WI38 (cell line): ENCODE measurements around the gene ZNF334.

Experiments used
- H3K4me3 ChIP-seq: 2 replicates; pipeline ENCODE4 v1.5.1; 2011; ENCODE audit warnings: low read depth, mild to moderate bottlenecking, control low read depth, low read length
- CTCF ChIP-seq: IDR thresholded peaks from 2 replicates; pipeline ENCODE4 v1.5.1; 2012; ENCODE audit warnings: low read depth, mild to moderate bottlenecking, control low read depth, low read length

ZNF334 gene

GRCh38 chr20:46545077-46545826, 31.9 kb upstream of the ZNF334 start:
- H3K4me3 ChIP-seq: no peak overlapping the region
- no peak for TF ChIP-seq CTCF

- no peak for TF ChIP-seq CTCF
- no peak overlapping the region for H3K4me3 ChIP-seq
Observed at GRCh38 chr20:46544576-46544975, 31.2 kb upstream of the ZNF334 start.

GRCh38 chr20:46543959-46544358, 30.6 kb upstream of the ZNF334 start:
- H3K4me3 ChIP-seq: no peak overlapping the region
- no peak for TF ChIP-seq CTCF

GRCh38 chr20:46543033-46543432, 29.7 kb upstream of the ZNF334 start:
- TF ChIP-seq CTCF: no peak
- no peak overlapping the region for H3K4me3 ChIP-seq

GRCh38 chr20:46541229-46541935, 28.0 kb upstream of the ZNF334 start:
- no peak for TF ChIP-seq CTCF
- H3K4me3 ChIP-seq: no peak overlapping the region

- H3K4me3 ChIP-seq: no peak overlapping the region
- no peak for TF ChIP-seq CTCF
Observed at GRCh38 chr20:46539113-46539512, 25.8 kb upstream of the ZNF334 start.

GRCh38 chr20:46530640-46531039, 17.3 kb upstream of the ZNF334 start:
- no peak overlapping the region for H3K4me3 ChIP-seq
- TF ChIP-seq CTCF: no peak
